GM21529 (cell line): ENCODE measurements around the gene HOXD9.

Experiments used
- ATAC-seq: cut with Tn5 transposase; IDR thresholded peaks from one replicate; pipeline ENCODE4 v1.9.1; 2021; ENCODE audit not compliant: unreplicated experiment

Gene HOXD9

GRCh38 chr2:176098366-176099158 lies 24.0 kb upstream of the HOXD9 start:
- no peak for ATAC-seq

- ATAC-seq: no peak
Observed at GRCh38 chr2:176099159-176099727, 23.3 kb upstream of the HOXD9 start.

- no peak for ATAC-seq
Observed at GRCh38 chr2:176099728-176100546, 22.6 kb upstream of the HOXD9 start, which contains the start of gene HOXD12. Gene HOXD12 (plus strand): TSS chr2:176099795. CDS start chr2:176099802, 7 bp downstream.

GRCh38 chr2:176100547-176101140 lies 21.9 kb upstream of the HOXD9 start:
- ATAC-seq: no peak

- no peak for ATAC-seq
Observed at GRCh38 chr2:176101216-176101830, 21.2 kb upstream of the HOXD9 start.

- ATAC-seq: no peak
Observed at GRCh38 chr2:176101842-176102241, 20.7 kb upstream of the HOXD9 start.

GRCh38 chr2:176102309-176102866 lies 20.1 kb upstream of the HOXD9 start:
- no peak for ATAC-seq

GRCh38 chr2:176103194-176103593 lies 19.3 kb upstream of the HOXD9 start:
- no peak for ATAC-seq

GRCh38 chr2:176103742-176104315 lies 18.7 kb upstream of the HOXD9 start:
- ATAC-seq: no peak

- ATAC-seq: no peak
Observed at GRCh38 chr2:176104316-176105077, 18.0 kb upstream of the HOXD9 start.

GRCh38 chr2:176105078-176105729 lies 17.3 kb upstream of the HOXD9 start:
- no peak for ATAC-seq

- ATAC-seq: no peak
Observed at GRCh38 chr2:176105730-176106580, 16.6 kb upstream of the HOXD9 start.

- ATAC-seq: no peak
Observed at GRCh38 chr2:176106581-176107539, 15.7 kb upstream of the HOXD9 start, which contains the start of gene HOXD11. Gene HOXD11 (plus strand): TSS chr2:176107280. CDS start chr2:176107356, 76 bp downstream.

- no peak for ATAC-seq
Observed at GRCh38 chr2:176107731-176108181, 14.8 kb upstream of the HOXD9 start.

- no peak for ATAC-seq
Observed at GRCh38 chr2:176109192-176109901, 13.2 kb upstream of the HOXD9 start.

GRCh38 chr2:176109946-176110345 lies 12.6 kb upstream of the HOXD9 start:
- ATAC-seq: no peak
